NCI-H1092 (cell line): Measurements from ENCODE around the gene CUL7.
A peak's percentile ranks its signal among the peaks of the same experiment; 100 is the strongest.
"Not testable (repeated sequence)": the region's sequence is repeated elsewhere in the genome, so short reads cannot be mapped to it uniquely, and the experiment has no call there.

Experiments
- DNase-seq: peaks from one replicate; lab custom pipeline; 2025; lab: John Stamatoyannopoulos, UW

CUL7 gene

GRCh38 chr6:43053545-43054205 is at the start of gene CUL7:
CUL7 (minus strand) TSS chr6:43053851; CDS start chr6:43052788, 1,063 bp downstream.
- peak; percentile 88 for DNase-seq

DNA sequence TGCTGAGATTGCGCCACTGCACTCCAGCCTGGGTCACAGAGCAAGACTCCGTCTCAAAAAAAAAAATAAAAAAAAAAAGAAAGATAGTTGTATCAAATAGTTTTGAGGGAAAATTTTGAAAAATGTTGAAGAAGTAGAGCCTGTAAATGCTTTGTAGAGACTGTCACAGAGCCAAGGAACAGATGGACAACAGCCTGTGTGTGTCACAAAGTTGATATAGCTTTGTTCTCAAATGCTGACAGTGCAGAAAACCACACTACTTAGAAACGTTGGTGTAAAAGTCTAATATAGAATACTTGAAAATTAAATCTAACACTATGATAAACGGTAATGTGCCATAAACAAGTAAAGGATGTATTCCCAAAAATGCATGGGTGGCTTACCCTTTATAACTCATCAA is 47.8 kb upstream of the CUL7 start:
- DNase-seq = no peak

DNA sequence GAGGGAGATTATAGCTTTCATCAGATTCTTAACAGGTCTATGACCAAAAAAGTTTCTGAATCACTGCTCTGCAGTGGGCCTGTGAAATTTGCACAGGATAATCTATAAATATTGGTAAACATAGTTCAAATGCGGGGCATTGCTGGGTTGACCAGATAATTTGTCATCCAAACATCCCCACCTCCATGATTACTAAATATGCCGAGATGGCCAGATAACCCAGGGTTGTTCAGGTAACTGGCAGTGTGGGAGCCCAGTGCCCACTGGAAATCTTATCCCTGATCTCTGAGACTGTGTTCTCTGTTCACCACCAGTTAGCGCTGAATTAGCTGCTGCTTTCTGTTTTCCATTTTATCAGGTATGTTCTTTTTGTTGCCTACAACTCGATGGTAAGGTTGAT is 43.9 kb upstream of the CUL7 start:
- no peak for DNase-seq

- no peak for DNase-seq
These were observed 43.4 kb upstream of the CUL7 start for GRCh38 chr6:43097098-43097489.

- no peak for DNase-seq
These were observed 42.9 kb upstream of the CUL7 start for GRCh38 chr6:43096451-43097097.

- DNase-seq = no peak
These were observed 42.3 kb upstream of the CUL7 start for GRCh38 chr6:43095939-43096338.

DNA sequence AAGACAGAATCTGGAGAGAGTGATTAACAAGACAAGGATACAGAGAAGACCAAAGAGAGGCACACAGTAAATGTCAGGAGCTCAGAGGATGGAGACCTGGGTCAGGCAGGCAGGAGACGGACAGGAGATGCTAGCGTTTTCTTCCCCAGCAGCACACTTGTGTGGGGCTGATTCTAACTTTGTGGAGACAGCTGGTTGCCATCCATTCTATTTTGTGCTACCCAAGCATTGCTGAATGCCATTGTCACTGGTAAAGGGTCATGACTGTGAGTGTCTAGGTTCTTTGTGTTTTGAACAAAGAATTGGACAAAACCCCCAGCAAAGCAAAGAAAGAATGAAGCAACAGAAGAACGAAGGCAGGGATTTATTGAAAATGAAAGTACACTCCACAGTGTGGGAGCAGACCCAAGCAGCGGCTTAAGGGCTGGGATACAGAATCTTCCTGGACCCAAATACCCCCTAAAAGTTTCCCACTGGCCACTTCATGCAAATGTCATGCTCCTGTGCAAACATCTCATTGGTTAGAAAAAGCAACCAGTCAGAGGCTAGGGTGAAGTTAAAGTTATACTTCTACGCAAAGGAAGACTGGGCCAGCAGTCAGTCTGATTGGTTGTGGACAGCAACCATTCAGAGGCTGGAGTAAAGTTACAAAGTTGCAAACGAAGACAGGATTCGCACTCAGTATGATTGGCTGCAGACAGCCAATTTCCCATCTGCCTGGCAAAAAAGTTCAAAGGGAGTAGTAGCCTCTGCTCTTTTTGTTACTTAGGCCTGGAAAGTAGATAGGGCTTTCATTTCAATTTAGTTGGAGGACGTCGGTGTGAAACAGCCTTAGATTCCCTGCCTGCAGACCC is 40.0 kb upstream of the CUL7 start:
- no peak for DNase-seq

DNA sequence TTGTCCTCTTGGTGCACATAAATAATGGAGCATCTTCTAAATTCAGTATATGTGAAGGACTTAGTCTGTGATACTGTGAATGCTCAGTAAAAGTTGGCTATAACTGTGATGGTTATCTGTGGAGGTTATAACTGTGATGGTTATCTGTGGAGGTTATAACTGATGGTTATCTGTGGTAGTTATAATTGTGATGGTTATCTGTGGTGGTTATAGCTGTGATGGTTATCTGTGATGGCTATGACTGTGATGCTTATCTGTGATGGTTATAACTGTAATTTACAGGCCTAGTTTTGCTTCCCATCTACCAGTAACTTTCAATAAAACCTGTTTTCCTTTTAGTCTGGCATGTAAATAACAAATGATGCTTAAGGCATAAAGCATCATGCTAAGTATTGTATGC is 39.0 kb upstream of the CUL7 start:
- DNase-seq = no peak

- DNase-seq = no peak
These were observed 37.9 kb upstream of the CUL7 start for GRCh38 chr6:43091436-43091991.

- no peak for DNase-seq
These were observed 37.4 kb upstream of the CUL7 start for GRCh38 chr6:43091020-43091419.

- DNase-seq = no peak
These were observed 36.9 kb upstream of the CUL7 start for GRCh38 chr6:43090559-43090956.

DNA sequence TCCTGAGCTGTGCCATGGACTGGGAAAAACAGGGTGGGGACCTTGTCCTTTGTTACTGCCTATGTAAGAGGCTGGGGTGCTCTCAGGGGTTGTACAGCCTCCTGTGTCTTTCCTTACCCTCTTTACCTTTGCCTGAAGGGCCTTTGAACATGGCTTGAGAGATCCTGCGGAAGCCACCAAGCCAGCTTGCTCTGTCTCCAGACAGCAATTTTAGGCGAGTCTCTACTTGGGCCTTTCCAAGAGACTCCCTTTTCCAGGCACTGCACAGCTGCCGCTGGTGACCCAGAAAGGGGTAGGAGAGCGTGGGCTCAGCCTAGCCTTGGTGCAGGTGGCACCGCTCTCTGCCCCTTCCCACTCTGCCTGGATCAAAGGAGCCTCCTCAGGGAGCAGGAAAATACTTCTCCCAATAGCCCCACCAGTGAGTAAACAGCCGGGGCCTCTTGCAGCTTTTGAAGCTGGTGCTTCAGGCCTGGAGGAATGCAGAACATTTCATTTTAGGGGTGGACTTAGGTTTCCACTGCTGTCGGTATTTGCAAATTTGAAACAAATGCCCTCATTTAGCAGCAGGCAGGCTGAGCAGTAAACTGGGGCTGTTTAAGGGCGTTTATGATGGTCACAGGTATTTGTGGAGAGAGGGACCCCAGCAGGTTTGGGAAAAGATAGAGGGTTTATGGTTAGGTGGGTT is 36.4 kb upstream of the CUL7 start:
- DNase-seq = no peak

GRCh38 chr6:43089467-43089866 is 35.8 kb upstream of the CUL7 start:
- no peak for DNase-seq

DNA sequence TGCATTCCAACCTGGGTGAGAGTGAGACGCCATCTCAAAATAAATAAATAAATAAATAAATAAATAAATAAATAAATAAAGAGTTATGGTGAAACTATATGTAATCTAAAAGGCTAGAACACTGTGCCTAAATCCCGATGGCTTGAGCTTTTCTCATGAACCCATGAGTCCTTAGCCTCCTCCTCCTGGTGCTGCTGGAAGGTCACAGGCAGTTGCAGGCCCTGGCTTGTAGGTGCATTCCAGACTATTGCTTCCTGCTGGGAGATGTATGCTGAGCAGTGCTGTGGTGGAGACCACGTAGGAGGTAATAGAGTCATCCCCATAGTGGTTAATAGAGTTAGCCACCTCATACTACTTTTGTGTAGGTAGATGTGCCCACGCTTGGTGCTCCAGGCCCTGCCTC is 35.0 kb upstream of the CUL7 start:
- DNase-seq = no peak

GRCh38 chr6:43086022-43086658 is 32.5 kb upstream of the CUL7 start:
- DNase-seq = no peak

GRCh38 chr6:43082806-43083655 is 29.4 kb upstream of the CUL7 start:
- DNase-seq = no peak

- DNase-seq = not testable (repeated sequence)
These were observed 28.3 kb upstream of the CUL7 start for GRCh38 chr6:43081922-43082321.

GRCh38 chr6:43081043-43081442 is 27.4 kb upstream of the CUL7 start:
- no peak for DNase-seq

DNA sequence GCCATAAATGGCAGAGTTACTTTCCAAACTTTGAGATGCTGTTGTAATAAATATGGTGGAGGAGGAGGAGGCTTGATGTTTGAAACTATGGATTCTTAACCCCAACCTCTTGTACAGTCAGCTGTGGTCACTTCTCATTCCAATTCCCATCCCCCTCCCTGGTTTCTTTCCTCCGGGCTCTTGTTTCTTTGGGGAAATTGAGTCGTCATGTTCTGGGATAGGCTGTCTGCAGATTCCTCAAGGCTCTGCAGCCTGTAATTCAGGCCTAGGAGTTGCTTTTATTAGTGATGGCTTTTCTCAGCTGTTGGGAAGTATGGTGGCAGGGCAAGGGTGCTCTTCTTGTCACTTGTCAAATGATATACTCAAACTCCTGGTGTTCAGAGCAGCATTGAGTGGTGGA is 25.0 kb upstream of the CUL7 start:
- DNase-seq = no peak

DNA sequence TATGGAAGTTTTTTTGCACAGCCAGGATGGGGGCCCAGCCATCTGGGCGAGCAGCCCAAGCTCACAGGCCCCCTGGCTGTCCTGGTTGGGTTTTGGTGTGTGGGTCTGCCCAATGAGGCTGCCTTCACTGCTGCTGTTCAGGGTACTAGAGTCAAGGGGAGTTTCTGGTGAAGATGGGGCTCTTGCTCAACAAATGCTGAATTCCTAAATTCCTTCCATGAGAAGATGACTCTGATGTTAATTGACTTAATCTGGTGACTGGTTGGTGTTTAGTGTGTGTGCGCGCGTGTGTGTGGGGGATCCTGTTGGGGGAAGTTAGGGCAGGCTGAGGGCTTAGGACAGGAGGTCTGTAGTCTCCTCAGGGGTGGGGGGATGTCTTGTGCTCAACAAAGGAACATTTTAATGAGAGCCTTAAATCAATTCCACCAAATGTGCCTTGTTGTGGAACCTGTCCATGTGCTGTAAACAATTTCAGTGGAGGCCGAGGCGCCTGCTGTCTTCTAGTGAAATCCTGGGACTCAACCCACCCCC is 24.4 kb upstream of the CUL7 start:
- DNase-seq = no peak
